ENCODE data around the gene RIMOC1. TPM values are rescaled to one million over a fixed set of nuclear protein-coding genes. Genes with fewer than 3 reads are reported as not detected.

Gene RIMOC1
- total RNA-seq, 4 donors from 2014 or later = 20.1 to 27.9 (median 24.6) TPM

DNA sequence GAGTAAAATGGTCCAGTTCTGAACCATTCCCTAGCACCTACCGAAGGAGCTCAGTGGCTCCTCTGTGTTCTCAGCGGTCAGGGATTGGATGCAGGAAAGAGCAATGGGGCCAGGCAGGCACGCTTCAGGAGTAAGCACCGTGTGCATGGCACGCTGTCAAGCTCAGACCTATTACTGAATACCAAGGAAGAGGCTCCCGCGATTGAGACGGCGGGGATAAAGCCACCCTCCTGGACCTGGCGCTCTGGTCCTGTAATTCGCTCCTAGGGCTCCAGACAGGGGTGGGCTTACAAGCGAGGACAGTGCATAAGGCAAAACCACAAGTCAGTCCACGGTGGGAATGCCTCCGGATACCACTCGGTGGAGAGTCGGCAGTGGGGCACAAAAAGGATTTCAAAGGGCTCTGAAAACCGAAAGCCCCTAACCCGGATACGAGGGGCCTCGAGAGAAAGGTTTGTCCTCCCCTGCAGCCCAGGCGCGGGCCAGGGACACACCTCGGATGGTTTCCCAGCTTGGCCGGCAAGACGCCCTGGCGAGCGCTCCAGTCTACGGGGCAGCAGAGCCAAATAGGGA is 34.9 kb upstream of the RIMOC1 start:
- peak overlapping the region; percentile 46 to 86 (median 80) for H3K4me3 ChIP-seq (replicated peaks in 1 of 3)
- no peak for TF ChIP-seq POLR2A (IDR thresholded peaks at IDR 0.05)
- TF ChIP-seq, protein P1, sequence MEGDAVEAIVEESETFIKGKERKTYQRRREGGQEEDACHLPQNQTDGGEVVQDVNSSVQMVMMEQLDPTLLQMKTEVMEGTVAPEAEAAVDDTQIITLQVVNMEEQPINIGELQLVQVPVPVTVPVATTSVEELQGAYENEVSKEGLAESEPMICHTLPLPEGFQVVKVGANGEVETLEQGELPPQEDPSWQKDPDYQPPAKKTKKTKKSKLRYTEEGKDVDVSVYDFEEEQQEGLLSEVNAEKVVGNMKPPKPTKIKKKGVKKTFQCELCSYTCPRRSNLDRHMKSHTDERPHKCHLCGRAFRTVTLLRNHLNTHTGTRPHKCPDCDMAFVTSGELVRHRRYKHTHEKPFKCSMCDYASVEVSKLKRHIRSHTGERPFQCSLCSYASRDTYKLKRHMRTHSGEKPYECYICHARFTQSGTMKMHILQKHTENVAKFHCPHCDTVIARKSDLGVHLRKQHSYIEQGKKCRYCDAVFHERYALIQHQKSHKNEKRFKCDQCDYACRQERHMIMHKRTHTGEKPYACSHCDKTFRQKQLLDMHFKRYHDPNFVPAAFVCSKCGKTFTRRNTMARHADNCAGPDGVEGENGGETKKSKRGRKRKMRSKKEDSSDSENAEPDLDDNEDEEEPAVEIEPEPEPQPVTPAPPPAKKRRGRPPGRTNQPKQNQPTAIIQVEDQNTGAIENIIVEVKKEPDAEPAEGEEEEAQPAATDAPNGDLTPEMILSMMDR (IDR thresholded peaks at IDR 0.05) = no peak
- no peaks in the 10 kb centered on the region for H3K27me3 ChIP-seq
- intact Hi-C loops (cut with DNase I) = no loop called here
- 25 to 30% methylated on average over 12 to 28 of the region's 28 CpGs for WGBS, 2 donors
- peak; percentile 32 to 47 for DNase-seq
- peaks cover 16 to 28% of the 10 kb centered on the region in 2 donors for H3K4me1 ChIP-seq
- H3K9me3 ChIP-seq = no peaks in the 10 kb centered on the region
- H3K27ac ChIP-seq = peak overlapping the region; percentile 74 to 92 (median 90)
- H3K36me3 ChIP-seq = no peaks in the 10 kb centered on the region

DNA sequence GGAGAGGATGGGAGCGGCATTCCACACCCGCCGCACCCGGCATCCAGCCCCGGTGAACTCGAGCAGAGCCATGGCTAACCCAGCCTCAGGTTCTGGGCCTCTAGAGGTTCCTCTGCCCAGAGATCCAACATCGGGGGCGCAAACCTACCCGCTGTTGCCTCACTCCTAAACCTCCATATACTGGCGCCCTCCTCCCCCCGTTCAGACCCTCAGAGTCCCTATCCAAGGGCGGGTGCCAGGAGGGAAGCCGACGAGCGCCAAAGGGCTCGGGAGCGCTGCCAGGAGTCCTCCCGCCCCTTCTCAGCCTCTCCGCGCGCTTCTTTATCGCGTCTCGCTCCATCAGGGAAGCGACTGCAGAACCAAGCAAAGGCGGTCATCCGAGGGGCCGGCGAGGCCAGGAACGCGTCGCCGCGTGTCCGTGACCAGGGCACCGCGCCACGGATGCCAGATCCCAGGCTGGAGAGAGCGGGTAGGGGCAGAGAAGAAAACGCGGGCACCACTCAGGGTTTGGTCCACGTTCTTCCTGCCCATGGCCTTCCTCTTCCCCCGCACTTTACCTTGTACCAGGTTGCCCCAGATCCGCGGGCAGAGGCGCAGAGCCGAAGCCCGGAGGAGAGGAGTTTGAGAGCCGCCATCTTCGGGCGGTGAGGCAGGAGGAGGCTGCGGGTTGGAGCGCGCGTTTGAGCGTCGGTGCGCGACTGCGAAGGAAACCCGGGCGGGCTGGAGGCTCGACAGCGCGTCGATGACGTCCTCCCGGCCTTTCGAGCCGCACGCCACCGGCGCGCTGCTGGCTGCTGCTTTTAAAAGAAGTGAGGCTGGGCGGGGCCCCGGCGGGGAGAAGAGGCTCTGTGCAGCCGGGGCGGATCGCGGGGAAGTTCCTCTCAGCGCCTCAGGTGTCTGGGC is 34.2 kb upstream of the RIMOC1 start, which contains the start of gene OXCT1:
OXCT1 (minus strand) TSS at position 702 of the 903 bp plus-strand sequence; CDS start at position 635, 67 bp downstream.
- no peaks in the 10 kb centered on the region for H3K9me3 ChIP-seq
- 0 to 2% methylated on average over 45 to 55 of the region's 82 CpGs for WGBS, 2 donors
- H3K4me3 ChIP-seq (replicated peaks in 1 of 3) = peak within 1 kb of the TSS; percentile 46 to 86 (median 80)
- H3K27me3 ChIP-seq = no peaks in the 10 kb centered on the region
- peaks cover 16 to 28% of the 10 kb centered on the region in 2 donors for H3K4me1 ChIP-seq
- peak within 1 kb of the TSS; percentile 74 to 92 (median 90) for H3K27ac ChIP-seq
- intact Hi-C loops (cut with DNase I) = no loop called here
- no peaks in the 10 kb centered on the region for H3K36me3 ChIP-seq
- peak; percentile 83 to 87 for DNase-seq
- peak in 1 of 2 donors; percentile 89 for TF ChIP-seq POLR2A (IDR thresholded peaks at IDR 0.05)
- TF ChIP-seq, protein P1 (IDR thresholded peaks at IDR 0.05) = no peak

GRCh38 chr5:41870627-41871048 is 33.5 kb upstream of the RIMOC1 start:
- intact Hi-C loops (cut with DNase I) = no loop called here
- Histone ChIP-seq H3K9me3 (no peaks in the 10 kb centered on the region), H3K27ac (peak overlapping the region; percentile 74 to 92 (median 90)), H3K4me1 (peaks cover 16 to 28% of the 10 kb centered on the region in 2 donors), H3K4me3 (replicated peaks in 1 of 3) (peak overlapping the region; percentile 46 to 86 (median 80)), H3K27me3 (no peaks in the 10 kb centered on the region), H3K36me3 (no peaks in the 10 kb centered on the region)
- TF ChIP-seq POLR2A (IDR thresholded peaks at IDR 0.05) = no peak
- TF ChIP-seq, protein P1 (IDR thresholded peaks at IDR 0.05) = no peak
- WGBS, 2 donors = 8 to 15% methylated on average over 14 of the region's 16 CpGs
- DNase-seq = no peak

GRCh38 chr5:41871852-41872251 is 32.3 kb upstream of the RIMOC1 start:
- DNase-seq = peak; percentile 77 to 82
- Histone ChIP-seq H3K27me3 (no peaks in the 10 kb centered on the region), H3K9me3 (no peaks in the 10 kb centered on the region), H3K36me3 (no peaks in the 10 kb centered on the region), H3K4me3 (replicated peaks in 1 of 3) (no peak overlapping the region), H3K27ac (peak overlapping the region; percentile 3 to 92 (median 55)), H3K4me1 (peaks cover 16 to 28% of the 10 kb centered on the region in 2 donors)
- TF ChIP-seq, protein P1 (IDR thresholded peaks at IDR 0.05) = no peak
- TF ChIP-seq POLR2A (IDR thresholded peaks at IDR 0.05) = no peak
- 15 to 16% methylated on average over 2 of the region's 2 CpGs for WGBS, 2 donors
- intact Hi-C loops (cut with DNase I) = no loop called here

Data from thyroid gland (tissue), 4 donors.